ENCODE results near the gene CNPY2.

DNA sequence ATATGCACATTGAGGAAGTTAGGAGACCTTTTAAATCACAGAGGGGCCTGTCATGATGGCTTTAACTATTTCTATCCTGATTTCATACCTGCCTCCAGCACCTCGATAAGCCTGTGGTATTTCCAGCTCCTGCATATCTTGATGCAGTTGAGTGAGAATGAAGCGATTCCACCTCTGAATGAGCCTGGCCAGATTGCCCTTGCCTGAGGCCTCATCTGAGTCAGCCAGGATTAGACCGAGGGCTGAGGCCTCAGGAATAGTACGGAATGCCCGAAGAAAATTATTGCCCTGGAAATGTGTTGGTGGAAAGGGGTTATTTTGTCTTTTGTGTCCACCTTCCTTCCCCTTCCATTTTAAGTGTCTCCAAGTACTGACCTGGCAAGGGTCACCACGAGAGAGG is 8.4 kb upstream of the CNPY2 start:
- TF ChIP-seq, protein P1, sequence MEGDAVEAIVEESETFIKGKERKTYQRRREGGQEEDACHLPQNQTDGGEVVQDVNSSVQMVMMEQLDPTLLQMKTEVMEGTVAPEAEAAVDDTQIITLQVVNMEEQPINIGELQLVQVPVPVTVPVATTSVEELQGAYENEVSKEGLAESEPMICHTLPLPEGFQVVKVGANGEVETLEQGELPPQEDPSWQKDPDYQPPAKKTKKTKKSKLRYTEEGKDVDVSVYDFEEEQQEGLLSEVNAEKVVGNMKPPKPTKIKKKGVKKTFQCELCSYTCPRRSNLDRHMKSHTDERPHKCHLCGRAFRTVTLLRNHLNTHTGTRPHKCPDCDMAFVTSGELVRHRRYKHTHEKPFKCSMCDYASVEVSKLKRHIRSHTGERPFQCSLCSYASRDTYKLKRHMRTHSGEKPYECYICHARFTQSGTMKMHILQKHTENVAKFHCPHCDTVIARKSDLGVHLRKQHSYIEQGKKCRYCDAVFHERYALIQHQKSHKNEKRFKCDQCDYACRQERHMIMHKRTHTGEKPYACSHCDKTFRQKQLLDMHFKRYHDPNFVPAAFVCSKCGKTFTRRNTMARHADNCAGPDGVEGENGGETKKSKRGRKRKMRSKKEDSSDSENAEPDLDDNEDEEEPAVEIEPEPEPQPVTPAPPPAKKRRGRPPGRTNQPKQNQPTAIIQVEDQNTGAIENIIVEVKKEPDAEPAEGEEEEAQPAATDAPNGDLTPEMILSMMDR (conservative IDR thresholded peaks at IDR 0.05; ENCODE audit: low read length) = no peak
- no peak for TF ChIP-seq EZH2phosphoT487 (IDR thresholded peaks at IDR 0.05; ENCODE audit: borderline replicate concordance)
